Neural cell (in vitro differentiated cells): Measurements from ENCODE around the gene TPSAB1. TPM values are rescaled to one million over a fixed set of nuclear protein-coding genes. Genes with fewer than 3 reads are reported as not detected.

Experiments used
- H2AFZ ChIP-seq: fragments of 200-600, 300-800 bp; sonication (generic), shearing (Covaris generic); 2 replicates; pipeline ENCODE4 v1.6.0; 2014; ENCODE audit warnings: low read depth, mild to moderate bottlenecking, antibody characterized with exemption, low read length, moderate library complexity
- H3F3A ChIP-seq: fragments of 200-600 bp; shearing (Covaris generic); 2 replicates; pipeline ENCODE4 v1.6.1; 2016; ENCODE audit warnings: mild to moderate bottlenecking, moderate library complexity, mixed read lengths, antibody characterized with exemption, low read length; ENCODE audit not compliant: insufficient read depth, poor library complexity, severe bottlenecking
- H3K27ac ChIP-seq: fragments of 200-600, 300-800 bp; sonication (generic), shearing (Covaris generic); 2 replicates; pipeline ENCODE4 v1.5.1; 2014; ENCODE audit warnings: mild to moderate bottlenecking, low read length, moderate library complexity
- H3K27me3 ChIP-seq: fragments of 300-800, 200-600 bp; sonication (generic), shearing (Covaris generic); 2 replicates; pipeline ENCODE4 v1.6.0; 2014; ENCODE audit warnings: mild to moderate bottlenecking, low read depth, low read length, moderate library complexity; ENCODE audit not compliant: insufficient read depth
- H3K36me3 ChIP-seq: fragments of 300-800, 200-600 bp; sonication (generic), shearing (Covaris generic); 2 replicates; pipeline ENCODE4 v1.5.1; 2014; ENCODE audit warnings: mild to moderate bottlenecking, antibody characterized with exemption, low read length, moderate library complexity; ENCODE audit not compliant: insufficient read depth
- H3K4me2 ChIP-seq: fragments of 300-800, 200-600 bp; sonication (generic), shearing (Covaris generic); 2 replicates; pipeline ENCODE4 v1.6.0; 2014; ENCODE audit warnings: mild to moderate bottlenecking, low read length
- H3K4me3 ChIP-seq: fragments of 300-800, 200-600 bp; sonication (generic), shearing (Covaris generic); 2 replicates; pipeline ENCODE4 v1.5.1; 2014; ENCODE audit warnings: mild to moderate bottlenecking, low read length, moderate library complexity
- H3K79me2 ChIP-seq: fragments of 200-600 bp; shearing (Covaris generic); replicated peaks from 2 replicates; pipeline ENCODE4 v1.6.0; 2014; ENCODE audit warnings: mild to moderate bottlenecking, low read length, moderate library complexity; ENCODE audit not compliant: insufficient read depth
- H3K9ac ChIP-seq: fragments of 300-800, 200-600 bp; sonication (generic), shearing (Covaris generic); 2 replicates; pipeline ENCODE4 v1.6.1; 2016; ENCODE audit warnings: mild to moderate bottlenecking, low read length, mixed read lengths
- H3K9me2 ChIP-seq: fragments of 200-600 bp; shearing (Covaris generic); 2 replicates; pipeline ENCODE4 v1.6.1; 2016; ENCODE audit warnings: mild to moderate bottlenecking, low read length, mixed read lengths; ENCODE audit not compliant: insufficient read depth
- H3K9me3 ChIP-seq: fragments of 200-600, 300-800 bp; sonication (generic), shearing (Covaris generic); 2 replicates; pipeline ENCODE4 v1.6.1; 2016; ENCODE audit warnings: mild to moderate bottlenecking, mixed run types, low read length, moderate library complexity, mixed read lengths
- H4K20me1 ChIP-seq: fragments of 200-600 bp; shearing (Covaris generic); 2 replicates; pipeline ENCODE4 v1.6.1; 2016; ENCODE audit warnings: mild to moderate bottlenecking, mixed run types; ENCODE audit not compliant: insufficient read depth
- CTCF ChIP-seq: fragments of 450-650 bp; IDR thresholded peaks from 2 replicates; pipeline ENCODE4 v1.5.1; 2014; ENCODE audit warnings: antibody characterized with exemption, mild to moderate bottlenecking, moderate library complexity; ENCODE audit not compliant: poor library complexity, severe bottlenecking
- EP300 ChIP-seq: fragments of 450-650 bp; conservative IDR thresholded peaks from 2 replicates; pipeline ENCODE4 v1.6.1; 2014; ENCODE audit warnings: antibody characterized with exemption, mild to moderate bottlenecking, moderate library complexity; ENCODE audit not compliant: poor library complexity, severe bottlenecking
- EZH2 ChIP-seq: fragments of 200-600, 300-800 bp; shearing (Covaris generic), sonication (generic); IDR thresholded peaks from 2 replicates; pipeline ENCODE4 v1.6.1; 2014; ENCODE audit warnings: antibody characterized with exemption, low read length, borderline replicate concordance, mild to moderate bottlenecking; ENCODE audit not compliant: insufficient read depth, poor library complexity, severe bottlenecking
- MXI1 ChIP-seq: fragments of 450-650 bp; conservative IDR thresholded peaks from 2 replicates; pipeline ENCODE4 v1.6.1; 2014; ENCODE audit warnings: antibody characterized with exemption, mild to moderate bottlenecking; ENCODE audit not compliant: poor library complexity, severe bottlenecking
- POLR2AphosphoS5 ChIP-seq: IDR thresholded peaks from 2 replicates; pipeline ENCODE4 v1.6.1; 2012
- RAD21 ChIP-seq: fragments of 450-650 bp; conservative IDR thresholded peaks from 2 replicates; pipeline ENCODE4 v1.6.1; 2014; ENCODE audit warnings: antibody characterized with exemption, mild to moderate bottlenecking, moderate library complexity
- REST ChIP-seq: IDR thresholded peaks from 2 replicates; pipeline ENCODE4 v1.6.1; 2012; ENCODE audit warnings: borderline replicate concordance
- SMC3 ChIP-seq: fragments of 450-650 bp; conservative IDR thresholded peaks from 2 replicates; pipeline ENCODE4 v1.6.1; 2014; ENCODE audit warnings: antibody characterized with exemption, mild to moderate bottlenecking, moderate library complexity; ENCODE audit not compliant: poor library complexity
- TAF1 ChIP-seq: IDR thresholded peaks from 2 replicates; pipeline ENCODE4 v1.6.1; 2012; ENCODE audit warnings: low read depth
- polyA plus RNA-seq: library from polyadenylated mRNA; depleted of rRNA; stranded (reverse); fragments of >200 nt; gene quantifications from 2 replicates; pipeline ENCODE4 v1.2.3, GENCODE V29; 2014

The TPSAB1 gene
- polyA plus RNA-seq, 1 donor from 2014 or later = not detected

DNA sequence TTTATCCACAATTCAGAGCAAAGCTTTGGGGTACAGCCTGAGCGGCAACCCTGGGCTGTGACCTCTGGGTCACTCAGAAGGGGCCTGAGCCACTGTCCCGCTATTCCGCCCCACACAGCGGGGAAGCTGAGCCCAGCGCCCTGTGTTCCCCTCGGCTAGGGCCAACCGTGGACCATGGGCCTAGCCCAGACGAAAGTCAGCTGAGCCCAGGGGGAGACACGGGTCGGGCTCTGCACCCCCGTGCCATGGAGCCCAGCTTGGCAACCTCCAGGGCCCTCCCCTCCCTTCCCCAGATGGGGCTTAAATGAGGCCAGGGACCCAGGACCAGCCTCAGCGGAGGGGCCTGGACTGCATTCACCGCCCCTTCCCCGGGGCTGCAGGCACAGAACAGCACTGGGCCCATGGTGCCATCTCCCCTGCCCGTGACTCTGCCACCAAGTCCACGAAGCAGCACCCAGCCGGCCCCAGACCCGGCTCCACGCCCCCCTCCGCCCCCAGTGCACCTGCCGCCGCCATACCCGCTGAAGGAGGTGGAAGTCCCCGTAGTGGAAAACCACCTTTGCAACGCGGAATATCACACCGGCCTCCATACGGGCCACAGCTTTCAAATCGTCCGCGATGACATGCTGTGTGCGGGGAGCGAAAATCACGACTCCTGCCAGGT, 17.2 kb downstream of the TPSAB1 start:
- Histone ChIP-seq H3K27ac (no peak overlapping the region), H3K9me3 (no peaks in the 10 kb centered on the region), H3K27me3 (peaks cover 15% of the 10 kb centered on the region), H3K4me2 (no peak overlapping the region), H3F3A (no peaks in the 10 kb centered on the region), H3K9ac (no peak overlapping the region), H3K79me2 (no peaks in the 10 kb centered on the region), H3K9me2 (no peaks in the 10 kb centered on the region), H4K20me1 (no peaks in the 10 kb centered on the region), H3K4me3 (no peak overlapping the region), H2AFZ (no peak overlapping the region), H3K36me3 (no peaks in the 10 kb centered on the region)
- no peak for TF ChIP-seq EZH2
- TF ChIP-seq POLR2AphosphoS5 = no peak
- no peak for TF ChIP-seq TAF1
- TF ChIP-seq MXI1 = no peak
- no peak for TF ChIP-seq EP300
- TF ChIP-seq SMC3 = no peak
- no peak for TF ChIP-seq REST
- TF ChIP-seq RAD21 = no peak
- TF ChIP-seq CTCF = no peak

- Histone ChIP-seq H3K27ac (no peak overlapping the region), H3K4me2 (no peak overlapping the region), H3K4me3 (no peak overlapping the region), H3K9me2 (no peaks in the 10 kb centered on the region), H3K9me3 (no peaks in the 10 kb centered on the region), H3K27me3 (peaks cover 15% of the 10 kb centered on the region), H2AFZ (no peak overlapping the region), H4K20me1 (no peaks in the 10 kb centered on the region), H3K79me2 (no peaks in the 10 kb centered on the region), H3K9ac (no peak overlapping the region), H3F3A (no peaks in the 10 kb centered on the region), H3K36me3 (no peaks in the 10 kb centered on the region)
- no peak for TF ChIP-seq POLR2AphosphoS5
- no peak for TF ChIP-seq EP300
- TF ChIP-seq REST = no peak
- TF ChIP-seq RAD21 = no peak
- TF ChIP-seq MXI1 = no peak
- TF ChIP-seq SMC3 = no peak
- no peak for TF ChIP-seq EZH2
- no peak for TF ChIP-seq TAF1
- no peak for TF ChIP-seq CTCF
Observed at GRCh38 chr16:1258225-1258600, 17.7 kb downstream of the TPSAB1 start.
